H9 (cell line): Measurements from ENCODE around the gene TYSND1. TPM values are rescaled to one million over a fixed set of nuclear protein-coding genes. Genes with fewer than 3 reads are reported as not detected.

ENCODE experiments used
- DNase-seq: peaks from one replicate; pipeline ENCODE4 v3.0.0-alpha.2; 2017
- H2AFZ ChIP-seq: one replicate; pipeline ENCODE4 v1.6.1; 2013; ENCODE audit warnings: mild to moderate bottlenecking, low read length, control low read depth, moderate library complexity
- H2AK5ac ChIP-seq: 2 replicates; pipeline ENCODE4 v1.6.1; 2013; ENCODE audit warnings: low read length, control low read depth, mixed read lengths; ENCODE audit not compliant: insufficient read length
- H2BK120ac ChIP-seq: one replicate; pipeline ENCODE4 v1.6.1; 2013; ENCODE audit warnings: low read depth, mild to moderate bottlenecking, low read length, control low read depth, inconsistent platforms; ENCODE audit not compliant: poor library complexity, severe bottlenecking
- H2BK12ac ChIP-seq: 2 replicates; pipeline ENCODE4 v1.6.1; 2013; ENCODE audit warnings: low read length, control low read depth, mixed read lengths, low read depth; ENCODE audit not compliant: insufficient read length
- H2BK15ac ChIP-seq: 2 replicates; pipeline ENCODE4 v1.6.1; 2013; ENCODE audit warnings: low read depth, low read length, control low read depth
- H2BK20ac ChIP-seq: one replicate; pipeline ENCODE4 v1.6.1; 2013; ENCODE audit warnings: low read depth, mild to moderate bottlenecking, low read length, control low read depth, inconsistent platforms; ENCODE audit not compliant: poor library complexity, severe bottlenecking
- H2BK5ac ChIP-seq: 2 replicates; pipeline ENCODE4 v1.6.1; 2013; ENCODE audit warnings: low read length, control low read depth, mixed read lengths; ENCODE audit not compliant: insufficient read length
- H3K14ac ChIP-seq: 2 replicates; pipeline ENCODE4 v1.6.1; 2013; ENCODE audit warnings: low read length, control low read depth; ENCODE audit not compliant: insufficient read depth
- H3K18ac ChIP-seq: 2 replicates; pipeline ENCODE4 v1.6.1; 2013; ENCODE audit warnings: low read depth, mild to moderate bottlenecking, mixed read lengths, low read length, control low read depth; ENCODE audit not compliant: insufficient read length
- H3K23ac ChIP-seq: 2 replicates; pipeline ENCODE4 v1.6.1; 2013; ENCODE audit warnings: low read length, control low read depth, mixed read lengths, low read depth; ENCODE audit not compliant: insufficient read length
- H3K23me2 ChIP-seq: 2 replicates; pipeline ENCODE4 v1.6.1; 2013; ENCODE audit warnings: low read depth, mild to moderate bottlenecking, mixed read lengths, low read length, control low read depth; ENCODE audit not compliant: insufficient read length, poor library complexity, severe bottlenecking
- H3K27ac ChIP-seq: 2 replicates; pipeline ENCODE4 v1.5.1; 2013; ENCODE audit warnings: low read length, control low read depth, mixed read lengths, low read depth; ENCODE audit not compliant: insufficient read length
- H3K27me3 ChIP-seq: 2 replicates; pipeline ENCODE4 v1.6.1; 2013; ENCODE audit warnings: low read length, control low read depth, inconsistent platforms; ENCODE audit not compliant: insufficient read depth
- H3K4ac ChIP-seq: 2 replicates; pipeline ENCODE4 v1.6.1; 2013; ENCODE audit warnings: low read depth, mild to moderate bottlenecking, control low read depth, inconsistent platforms, low read length, moderate library complexity
- H3K4me1 ChIP-seq: 2 replicates; pipeline ENCODE4 v1.6.1; 2013; ENCODE audit warnings: low read length, control low read depth, inconsistent platforms; ENCODE audit not compliant: insufficient read depth
- H3K4me2 ChIP-seq: 2 replicates; pipeline ENCODE4 v1.6.1; 2013; ENCODE audit warnings: low read length, control low read depth, mixed read lengths; ENCODE audit not compliant: insufficient read length, insufficient read depth
- H3K56ac ChIP-seq: 2 replicates; pipeline ENCODE4 v1.6.1; 2013; ENCODE audit warnings: low read depth, mild to moderate bottlenecking, mixed read lengths, low read length, control low read depth; ENCODE audit not compliant: insufficient read length
- H3K79me1 ChIP-seq: 2 replicates; pipeline ENCODE4 v1.6.1; 2013; ENCODE audit warnings: low read depth, mild to moderate bottlenecking, moderate library complexity, low read length, control low read depth, inconsistent platforms; ENCODE audit not compliant: insufficient read depth, poor library complexity, severe bottlenecking
- H3K79me2 ChIP-seq: 2 replicates; pipeline ENCODE4 v1.6.1; 2013; ENCODE audit warnings: low read length, control low read depth, inconsistent platforms; ENCODE audit not compliant: insufficient read depth
- H3K9ac ChIP-seq: 2 replicates; pipeline ENCODE4 v1.6.1; 2013; ENCODE audit warnings: low read length, control low read depth, mixed read lengths; ENCODE audit not compliant: insufficient read length; ENCODE audit errors: extremely low read depth
- H3K9me3 ChIP-seq: one replicate; pipeline ENCODE4 v1.6.1; 2013; ENCODE audit warnings: low read depth, low read length, inconsistent platforms; ENCODE audit not compliant: control insufficient read depth
- H3T11ph ChIP-seq: one replicate; pipeline ENCODE4 v1.6.1; 2013; ENCODE audit warnings: mild to moderate bottlenecking, low read length, control low read depth, inconsistent platforms
- H4K20me1 ChIP-seq: one replicate; pipeline ENCODE4 v1.6.1; 2013; ENCODE audit not compliant: control insufficient read depth, insufficient read length, insufficient read depth
- H4K5ac ChIP-seq: 2 replicates; pipeline ENCODE4 v1.6.1; 2013; ENCODE audit warnings: low read depth, mild to moderate bottlenecking, mixed read lengths, low read length, control low read depth; ENCODE audit not compliant: insufficient read length
- H4K8ac ChIP-seq: replicated peaks from 2 replicates; pipeline ENCODE4 v1.6.1; 2013; ENCODE audit warnings: low read length, control low read depth, mixed read lengths, low read depth; ENCODE audit not compliant: insufficient read length
- H4K91ac ChIP-seq: 2 replicates; pipeline ENCODE4 v1.6.1; 2013; ENCODE audit warnings: low read depth, mild to moderate bottlenecking, moderate library complexity, mixed read lengths, low read length, control low read depth; ENCODE audit not compliant: insufficient read length
- H3K27ac Mint-ChIP-seq, 3 experiments: 2 replicates in 2 of 3; 3 replicates in 1 of 3; pipeline ENCODE4 v1.8.0; 2020 to 2021; ENCODE audit warnings: mixed read lengths in 3 of 3, mild to moderate bottlenecking in 1 of 3, moderate library complexity in 1 of 3
- H3K27me3 Mint-ChIP-seq: 2 replicates; pipeline ENCODE4 v1.8.0; 2021; ENCODE audit warnings: low read depth, mild to moderate bottlenecking, moderate library complexity, mixed read lengths
- H3K36me3 Mint-ChIP-seq, 3 experiments: 2 replicates in 2 of 3; 3 replicates in 1 of 3; pipeline ENCODE4 v1.8.0; 2020 to 2021; ENCODE audit warnings: low read depth in 3 of 3, mixed read lengths in 3 of 3; ENCODE audit not compliant: insufficient read depth in 1 of 3
- H3K4me1 Mint-ChIP-seq, 2 experiments: 2 replicates each; pipeline ENCODE4 v1.8.0; 2020; ENCODE audit warnings: mixed read lengths in 2 of 2
- H3K4me3 Mint-ChIP-seq, 2 experiments: 2 replicates in 1 of 2; 3 replicates in 1 of 2; pipeline ENCODE4 v1.8.0; 2020 to 2021; ENCODE audit warnings: mild to moderate bottlenecking in 2 of 2, mixed read lengths in 2 of 2, moderate library complexity in 1 of 2
- H3K9me3 Mint-ChIP-seq, 2 experiments: 2 replicates in 1 of 2; 3 replicates in 1 of 2; pipeline ENCODE4 v1.8.0; 2020; ENCODE audit warnings: mild to moderate bottlenecking in 2 of 2, mixed read lengths in 2 of 2, moderate library complexity in 1 of 2
- CTCF ChIP-seq: fragments of 200-600 bp; sonication (generic); conservative IDR thresholded peaks from 3 replicates; pipeline ENCODE4 v1.8.0; 2021; ENCODE audit warnings: antibody characterized with exemption, mild to moderate bottlenecking
- WGBS: extraction: QIAGEN DNeasy Blood & Tissue Kit; methylation state at CpG from one replicate; pipeline ENCODE4 v1.1.7; 2013; ENCODE audit warnings: missing lambda C conversion rate, low lambda C conversion rate, mixed read lengths; ENCODE audit not compliant: insufficient read length; ENCODE audit errors: extremely low coverage; 5-methylcytosine and 5-hydroxymethylcytosine counted together
- total RNA-seq: library from RNA; stranded (reverse); gene quantifications from 2 replicates; pipeline ENCODE4 v1.2.1, GENCODE V29; 2021

The TYSND1 gene
- total RNA-seq, 1 experiment from 2014 or later, result 12.8 TPM

- Histone ChIP-seq H2AK5ac (no peak overlapping the region), H4K8ac (no peak overlapping the region), H3K79me2 (no peaks in the 10 kb centered on the region), H3K23ac (no peak overlapping the region), H2BK5ac (no peak overlapping the region), H3K14ac (no peak overlapping the region), H2BK20ac (no peak overlapping the region), H3K27me3 (no peaks in the 10 kb centered on the region), H2BK15ac (no peak overlapping the region), H2AFZ (no peak overlapping the region), H3K4ac (no peak overlapping the region), H3K9me3 (no peaks in the 10 kb centered on the region), H3T11ph (no peak overlapping the region), H2BK12ac (no peak overlapping the region), H3K23me2 (no peaks in the 10 kb centered on the region), H3K56ac (no peak overlapping the region), H3K18ac (no peak overlapping the region), H3K27ac (no peak overlapping the region), H3K4me2 (no peak overlapping the region), H3K4me1 (no peaks in the 10 kb centered on the region), H4K5ac (no peak overlapping the region), H3K9ac (no peak overlapping the region), H4K91ac (no peak overlapping the region), H4K20me1 (no peaks in the 10 kb centered on the region), H3K79me1 (no peaks in the 10 kb centered on the region), H2BK120ac (no peak overlapping the region)
- Mint-ChIP-seq H3K27ac (peak overlapping the region in 1 of 3 experiments; percentile 74; a peak in 1 of 7 replicates), H3K4me1 (no peaks in the 10 kb centered on the region), H3K9me3 (no peaks in the 10 kb centered on the region), H3K36me3 (no peaks in the 10 kb centered on the region), H3K27me3 (peaks cover 23% of the 10 kb centered on the region), H3K4me3 (no peak overlapping the region)
- no peak for TF ChIP-seq CTCF
- no CpG with 5 or more reads among the region's 1 CpG for WGBS
- no peak for DNase-seq
These were observed 42.3 kb upstream of the TYSND1 start for GRCh38 chr10:70188768-70189167.
